Activated CD8-positive, alpha-beta T cell treated with anti-CD3 and anti-CD28 coated beads for 36 hours (primary cell): ENCODE measurements around the gene SRL. TPM values are rescaled to one million over a fixed set of nuclear protein-coding genes. Genes with fewer than 3 reads are reported as not detected.

Experiments used
- ATAC-seq: fragments of 200-7000 bp; cut with Tn5 transposase; one replicate; pipeline ENCODE4 v1.10.0; 2021; ENCODE audit warnings: mild to moderate bottlenecking, moderate library complexity
- CTCF ChIA-PET: fragments of 350-600 bp; sonication (Branson Sonifier 250); formaldehyde crosslinking; loops from one replicate; lab custom pipeline; 2021; ENCODE audit warnings: antibody characterized with exemption; lab: Charles Lee
- POLR2A ChIA-PET: fragments of 350-600 bp; sonication (Branson Sonifier 250); formaldehyde crosslinking; loops from one replicate; lab custom pipeline; 2021; ENCODE audit warnings: antibody characterized with exemption; lab: Charles Lee
- DNase-seq: peaks from one replicate; pipeline ENCODE4 v3.0.0-alpha.2; 2020
- H3K27ac Mint-ChIP-seq: one replicate; pipeline ENCODE4 v1.8.0; 2021; ENCODE audit warnings: mild to moderate bottlenecking, mixed read lengths
- H3K27me3 Mint-ChIP-seq: one replicate; pipeline ENCODE4 v1.8.0; 2021; ENCODE audit warnings: mixed read lengths
- H3K36me3 Mint-ChIP-seq: one replicate; pipeline ENCODE4 v1.8.0; 2021; ENCODE audit warnings: low read depth, mixed read lengths
- H3K4me1 Mint-ChIP-seq: one replicate; pipeline ENCODE4 v1.8.0; 2021; ENCODE audit warnings: low read depth, mixed read lengths
- H3K4me3 Mint-ChIP-seq: one replicate; pipeline ENCODE4 v1.8.0; 2021; ENCODE audit warnings: mild to moderate bottlenecking, moderate library complexity, mixed read lengths
- H3K9me3 Mint-ChIP-seq: one replicate; pipeline ENCODE4 v1.8.0; 2021; ENCODE audit warnings: mixed read lengths
- CTCF ChIP-seq: fragments of 200-600 bp; IDR thresholded peaks from one replicate; pipeline ENCODE4 v1.8.0; 2022; ENCODE audit warnings: antibody characterized with exemption, mild to moderate bottlenecking
- intact Hi-C: fragments of 100-400 bp; cut with micrococcal nuclease; formaldehyde crosslinking; loops from one replicate; pipeline ENCODE4 v1.10.0; 2022
- total RNA-seq, 2 experiments: library from RNA; stranded (reverse); gene quantifications; one replicate each; pipeline ENCODE4 v1.2.3, GENCODE V29; 2021

Gene SRL
- total RNA-seq, 2 experiments from 2014 or later = not detected

- intact Hi-C loops = no loop called here
- Mint-ChIP-seq H3K9me3 (no peaks in the 10 kb centered on the region), H3K27ac (no peak overlapping the region), H3K27me3 (peaks cover 2% of the 10 kb centered on the region), H3K4me3 (no peak overlapping the region), H3K36me3 (no peaks in the 10 kb centered on the region), H3K4me1 (no peaks in the 10 kb centered on the region)
- no peak for DNase-seq
- POLR2A ChIA-PET = no interaction called here
- no peak for ATAC-seq
- no peak for TF ChIP-seq CTCF
- CTCF ChIA-PET = no interaction called here
These were observed 89.6 kb downstream of the SRL start for GRCh38 chr16:4152267-4152666.

GRCh38 chr16:4147236-4147635 is 94.6 kb downstream of the SRL start:
- H3K4me3 Mint-ChIP-seq = no peak overlapping the region
- ATAC-seq (no peak), DNase-seq (no peak)
- TF ChIP-seq CTCF = no peak
- ChIA-PET CTCF (no interaction called here), POLR2A (interaction anchor here (1.1 kb wide), 1 partner anchor 33 kb away, joined by 3 read pairs; no protein-coding TSS in a partner anchor)
- H3K4me1 Mint-ChIP-seq = peaks cover 2% of the 10 kb centered on the region
- no peak overlapping the region for H3K27ac Mint-ChIP-seq
- intact Hi-C loops = no loop called here
- H3K9me3 Mint-ChIP-seq = no peaks in the 10 kb centered on the region
- H3K36me3 Mint-ChIP-seq = no peaks in the 10 kb centered on the region
- no peaks in the 10 kb centered on the region for H3K27me3 Mint-ChIP-seq

DNA sequence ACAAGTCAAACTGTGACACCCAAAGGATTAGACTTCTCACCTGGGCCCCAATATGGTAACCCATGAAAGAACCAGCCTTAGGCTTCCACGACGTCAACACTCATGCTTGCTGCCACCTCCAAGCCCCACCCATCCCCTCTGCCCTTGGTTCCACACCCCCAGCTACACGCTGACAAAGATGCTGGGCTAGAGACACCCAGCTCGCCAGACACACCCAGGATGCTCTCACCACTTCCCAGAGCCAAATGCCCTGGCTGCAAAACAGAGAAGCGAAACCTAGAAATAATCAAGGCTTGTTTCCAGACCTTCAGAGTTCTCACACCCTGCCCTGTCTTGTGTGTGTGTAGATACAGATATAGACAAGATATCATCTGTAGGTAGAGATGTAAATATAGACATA is 99.6 kb downstream of the SRL start:
- Mint-ChIP-seq H3K36me3 (no peaks in the 10 kb centered on the region), H3K27ac (no peak overlapping the region), H3K4me1 (peaks cover 4% of the 10 kb centered on the region), H3K4me3 (no peak overlapping the region), H3K9me3 (no peaks in the 10 kb centered on the region), H3K27me3 (peaks cover 3% of the 10 kb centered on the region)
- ChIA-PET CTCF (interaction anchor here (1.0 kb wide), 1 partner anchor 112 kb away, joined by 3 read pairs; no protein-coding TSS in a partner anchor), POLR2A (no interaction called here)
- DNase-seq (peak; percentile 32), ATAC-seq (peak; percentile 64)
- no peak for TF ChIP-seq CTCF
- intact Hi-C loops = no loop called here

GRCh38 chr16:4141604-4142003 is 100.3 kb downstream of the SRL start:
- H3K9me3 Mint-ChIP-seq = no peaks in the 10 kb centered on the region
- TF ChIP-seq CTCF = no peak

GRCh38 chr16:4140652-4141051 is 101.2 kb downstream of the SRL start:
- Mint-ChIP-seq H3K27ac (peak overlapping the region; percentile 16), H3K9me3 (no peaks in the 10 kb centered on the region), H3K36me3 (no peaks in the 10 kb centered on the region), H3K4me3 (no peak overlapping the region), H3K27me3 (peaks cover 7% of the 10 kb centered on the region), H3K4me1 (peaks cover 4% of the 10 kb centered on the region)
- ChIA-PET POLR2A (no interaction called here), CTCF (no interaction called here)
- intact Hi-C loops = no loop called here
- DNase-seq (no peak), ATAC-seq (no peak)
- TF ChIP-seq CTCF = no peak

More at GRCh38 chr16:4141604-4142003, 100.3 kb downstream of the SRL start:
- Mint-ChIP-seq H3K27ac (no peak overlapping the region), H3K4me1 (peaks cover 4% of the 10 kb centered on the region), H3K4me3 (no peak overlapping the region), H3K36me3 (no peaks in the 10 kb centered on the region), H3K27me3 (peaks cover 3% of the 10 kb centered on the region)
- intact Hi-C loops = no loop called here
- ATAC-seq (no peak), DNase-seq (no peak)
- CTCF ChIA-PET = interaction anchor here (1.0 kb wide), 1 partner anchor 112 kb away, joined by 3 read pairs; no protein-coding TSS in a partner anchor
- POLR2A ChIA-PET = no interaction called here
